ENCODE measurements around the gene SCPEP1.

Gene SCPEP1

GRCh38 chr17:57002904-57003303 is 25.0 kb downstream of the SCPEP1 start:
- DNase-seq (ENCODE audit: low spot score), result no peak

GRCh38 chr17:57004944-57005579 is 27.1 kb downstream of the SCPEP1 start:
- no peak for DNase-seq (ENCODE audit: low spot score)

GRCh38 chr17:57006040-57006439 is 28.1 kb downstream of the SCPEP1 start:
- DNase-seq (ENCODE audit: low spot score), result no peak

GRCh38 chr17:57008958-57009357 is 31.0 kb downstream of the SCPEP1 start:
- no peak for DNase-seq (ENCODE audit: low spot score)

- peak; percentile 57 for DNase-seq (ENCODE audit: low spot score)
These were observed 32.0 kb downstream of the SCPEP1 start for GRCh38 chr17:57009737-57010445.

GRCh38 chr17:57010487-57010886 is 32.6 kb downstream of the SCPEP1 start:
- no peak for DNase-seq (ENCODE audit: low spot score)

GRCh38 chr17:57011491-57012015 is 33.6 kb downstream of the SCPEP1 start:
- DNase-seq (ENCODE audit: low spot score), result no peak

- no peak for DNase-seq (ENCODE audit: low spot score)
These were observed 38.3 kb downstream of the SCPEP1 start for GRCh38 chr17:57016071-57016763.

- DNase-seq (ENCODE audit: low spot score), result no peak
These were observed 38.8 kb downstream of the SCPEP1 start for GRCh38 chr17:57016764-57017116.

GRCh38 chr17:57017625-57018024 is 39.7 kb downstream of the SCPEP1 start:
- no peak for DNase-seq (ENCODE audit: low spot score)

GRCh38 chr17:57020208-57020607 is 42.3 kb downstream of the SCPEP1 start:
- DNase-seq (ENCODE audit: low spot score), result no peak

GRCh38 chr17:57021226-57021940 is 43.5 kb downstream of the SCPEP1 start:
- DNase-seq (ENCODE audit: low spot score), result no peak

GRCh38 chr17:57025876-57026275 is 47.9 kb downstream of the SCPEP1 start:
- DNase-seq (ENCODE audit: low spot score), result no peak

GRCh38 chr17:57027852-57028251 is 49.9 kb downstream of the SCPEP1 start:
- DNase-seq (ENCODE audit: low spot score), result no peak

GRCh38 chr17:57032343-57032742 is 54.4 kb downstream of the SCPEP1 start:
- DNase-seq (ENCODE audit: low spot score), result no peak

- DNase-seq (ENCODE audit: low spot score), result no peak
These were observed 55.4 kb downstream of the SCPEP1 start for GRCh38 chr17:57033296-57033695.

- no peak for DNase-seq (ENCODE audit: low spot score)
These were observed 57.1 kb downstream of the SCPEP1 start for GRCh38 chr17:57034807-57035754.

- DNase-seq (ENCODE audit: low spot score), result no peak
These were observed 58.1 kb downstream of the SCPEP1 start for GRCh38 chr17:57035971-57036481.

GRCh38 chr17:57037411-57037810 is 59.5 kb downstream of the SCPEP1 start:
- DNase-seq (ENCODE audit: low spot score), result no peak

GRCh38 chr17:57038486-57038885 is 60.6 kb downstream of the SCPEP1 start:
- no peak for DNase-seq (ENCODE audit: low spot score)

- no peak for DNase-seq (ENCODE audit: low spot score)
These were observed 62.6 kb downstream of the SCPEP1 start for GRCh38 chr17:57040571-57040970.
